Loucy (cell line): ENCODE measurements around the gene UBL4B.

Source experiments
- H2AFZ ChIP-seq: fragments of 200-600 bp; sonication (generic); 2 replicates; pipeline ENCODE4 v1.6.0; 2016; ENCODE audit warnings: antibody characterized with exemption, mild to moderate bottlenecking, low read length, moderate library complexity
- H3F3A ChIP-seq: fragments of 200-600 bp; 2 replicates; pipeline ENCODE4 v1.6.0; 2016; ENCODE audit warnings: antibody characterized with exemption, low read depth, mild to moderate bottlenecking
- H3K27me3 ChIP-seq: fragments of 200-600 bp; sonication (generic); 2 replicates; pipeline ENCODE4 v1.6.1; 2014; ENCODE audit warnings: low read length, mild to moderate bottlenecking; ENCODE audit not compliant: insufficient read depth, poor library complexity, severe bottlenecking
- H3K36me3 ChIP-seq: fragments of 200-600 bp; sonication (generic); 2 replicates; pipeline ENCODE4 v1.6.1; 2016; ENCODE audit warnings: low read length; ENCODE audit not compliant: insufficient read depth
- H3K4me1 ChIP-seq: fragments of 200-600 bp; sonication (generic); 2 replicates; pipeline ENCODE4 v1.5.1; 2014; ENCODE audit warnings: low read length, mild to moderate bottlenecking; ENCODE audit not compliant: insufficient read depth, poor library complexity, severe bottlenecking
- H3K4me2 ChIP-seq: fragments of 200-600 bp; sonication (generic); 2 replicates; pipeline ENCODE4 v1.6.0; 2014; ENCODE audit warnings: antibody characterized with exemption, low read length, low read depth, mild to moderate bottlenecking; ENCODE audit not compliant: poor library complexity, severe bottlenecking
- H3K4me3 ChIP-seq: fragments of 200-600 bp; sonication (generic); 2 replicates; pipeline ENCODE4 v1.5.1; 2014; ENCODE audit warnings: low read length, mild to moderate bottlenecking, mixed read lengths; ENCODE audit not compliant: poor library complexity, severe bottlenecking
- H3K79me2 ChIP-seq: fragments of 200-600 bp; sonication (generic); 2 replicates; pipeline ENCODE4 v1.6.1; 2014; ENCODE audit warnings: low read length; ENCODE audit not compliant: insufficient read depth
- H3K9ac ChIP-seq: fragments of 200-600 bp; sonication (generic); 2 replicates; pipeline ENCODE4 v1.6.0; 2014; ENCODE audit warnings: mild to moderate bottlenecking, low read depth, low read length, moderate library complexity; ENCODE audit not compliant: poor library complexity, severe bottlenecking
- H3K9me2 ChIP-seq: fragments of 200-600 bp; sonication (generic); replicated peaks from 2 replicates; pipeline ENCODE4 v1.6.1; 2016; ENCODE audit warnings: low read depth, low read length, mixed read lengths
- H3K9me3 ChIP-seq: fragments of 200-600 bp; sonication (generic); 2 replicates; pipeline ENCODE4 v1.6.1; 2014; ENCODE audit warnings: mild to moderate bottlenecking, antibody characterized with exemption, low read length, low read depth; ENCODE audit not compliant: insufficient read depth
- H4K20me1 ChIP-seq: fragments of 200-600 bp; sonication (generic); 2 replicates; pipeline ENCODE4 v1.6.0; 2014; ENCODE audit warnings: antibody characterized with exemption, low read length, mild to moderate bottlenecking; ENCODE audit not compliant: insufficient read depth, poor library complexity, severe bottlenecking
- EZH2phosphoT487 ChIP-seq: fragments of 200-600 bp; IDR thresholded peaks from 2 replicates; pipeline ENCODE4 v1.6.1; 2018; ENCODE audit warnings: antibody characterized with exemption, mild to moderate bottlenecking, moderate library complexity, borderline replicate concordance
- TF ChIP-seq, protein P1 (sequence below): fragments of 200-600 bp; sonication (generic); conservative IDR thresholded peaks from 2 replicates; pipeline ENCODE4 v1.5.1; 2014; ENCODE audit warnings: mild to moderate bottlenecking, antibody characterized with exemption, low read length

The UBL4B gene

DNA sequence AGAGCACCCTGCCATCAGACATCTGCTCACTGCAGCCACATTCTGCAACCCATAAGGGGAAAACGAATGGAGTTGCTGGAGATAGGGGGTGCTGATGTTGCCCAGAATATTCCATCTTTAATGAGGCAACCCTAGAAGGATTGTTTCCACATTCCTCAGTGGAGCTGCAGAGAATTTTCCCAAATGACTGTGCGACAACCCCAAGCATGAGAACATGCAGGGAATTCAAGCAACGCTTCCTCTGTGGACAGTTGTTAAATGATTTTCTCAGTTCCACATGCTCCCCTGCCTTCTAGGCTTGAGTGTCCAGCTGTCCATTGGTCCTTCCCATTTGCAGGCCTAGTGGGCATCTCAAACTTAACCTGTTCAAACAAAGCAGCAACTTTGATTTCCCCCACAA, 20.5 kb upstream of the UBL4B start:
- H3K4me1 ChIP-seq, result no peaks in the 10 kb centered on the region
- H3K79me2 ChIP-seq, result no peaks in the 10 kb centered on the region
- no peak overlapping the region for H2AFZ ChIP-seq
- no peaks in the 10 kb centered on the region for H3K9me3 ChIP-seq
- no peak overlapping the region for H3K4me2 ChIP-seq
- no peaks in the 10 kb centered on the region for H4K20me1 ChIP-seq
- no peaks in the 10 kb centered on the region for H3K9me2 ChIP-seq
- H3K27me3 ChIP-seq, result no peaks in the 10 kb centered on the region
- TF ChIP-seq, protein P1, sequence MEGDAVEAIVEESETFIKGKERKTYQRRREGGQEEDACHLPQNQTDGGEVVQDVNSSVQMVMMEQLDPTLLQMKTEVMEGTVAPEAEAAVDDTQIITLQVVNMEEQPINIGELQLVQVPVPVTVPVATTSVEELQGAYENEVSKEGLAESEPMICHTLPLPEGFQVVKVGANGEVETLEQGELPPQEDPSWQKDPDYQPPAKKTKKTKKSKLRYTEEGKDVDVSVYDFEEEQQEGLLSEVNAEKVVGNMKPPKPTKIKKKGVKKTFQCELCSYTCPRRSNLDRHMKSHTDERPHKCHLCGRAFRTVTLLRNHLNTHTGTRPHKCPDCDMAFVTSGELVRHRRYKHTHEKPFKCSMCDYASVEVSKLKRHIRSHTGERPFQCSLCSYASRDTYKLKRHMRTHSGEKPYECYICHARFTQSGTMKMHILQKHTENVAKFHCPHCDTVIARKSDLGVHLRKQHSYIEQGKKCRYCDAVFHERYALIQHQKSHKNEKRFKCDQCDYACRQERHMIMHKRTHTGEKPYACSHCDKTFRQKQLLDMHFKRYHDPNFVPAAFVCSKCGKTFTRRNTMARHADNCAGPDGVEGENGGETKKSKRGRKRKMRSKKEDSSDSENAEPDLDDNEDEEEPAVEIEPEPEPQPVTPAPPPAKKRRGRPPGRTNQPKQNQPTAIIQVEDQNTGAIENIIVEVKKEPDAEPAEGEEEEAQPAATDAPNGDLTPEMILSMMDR, result no peak
- TF ChIP-seq EZH2phosphoT487, result no peak
- H3F3A ChIP-seq, result no peaks in the 10 kb centered on the region
- no peak overlapping the region for H3K4me3 ChIP-seq
- H3K9ac ChIP-seq, result no peak overlapping the region
- H3K36me3 ChIP-seq, result no peaks in the 10 kb centered on the region

DNA sequence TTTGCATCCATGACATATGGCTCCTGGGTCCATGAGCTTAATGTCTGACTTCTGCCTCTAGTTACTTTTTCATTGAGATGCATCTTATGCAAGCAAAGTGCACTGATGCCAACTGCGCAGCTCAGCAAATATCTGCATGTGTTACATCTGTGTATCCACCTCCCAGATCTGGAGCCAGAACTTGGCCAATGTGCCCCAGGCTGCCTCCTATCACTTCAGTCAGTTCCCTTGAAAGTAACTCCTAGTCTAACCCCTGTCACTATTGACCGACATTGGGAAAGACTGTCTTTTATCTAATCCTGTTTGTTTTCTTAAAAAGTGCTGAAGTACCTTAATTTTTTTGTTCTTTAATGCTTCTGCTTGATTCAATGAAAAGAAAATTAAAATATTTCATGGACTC, 19.3 kb upstream of the UBL4B start:
- TF ChIP-seq EZH2phosphoT487, result no peak
- TF ChIP-seq, protein P1, result no peak
- Histone ChIP-seq H3K9ac (no peak overlapping the region), H4K20me1 (no peaks in the 10 kb centered on the region), H3K4me2 (no peak overlapping the region), H3K79me2 (no peaks in the 10 kb centered on the region), H3K9me3 (no peaks in the 10 kb centered on the region), H3K4me3 (no peak overlapping the region), H3K36me3 (no peaks in the 10 kb centered on the region), H3K27me3 (no peaks in the 10 kb centered on the region), H2AFZ (no peak overlapping the region), H3K4me1 (no peaks in the 10 kb centered on the region), H3K9me2 (no peaks in the 10 kb centered on the region), H3F3A (no peaks in the 10 kb centered on the region)

DNA sequence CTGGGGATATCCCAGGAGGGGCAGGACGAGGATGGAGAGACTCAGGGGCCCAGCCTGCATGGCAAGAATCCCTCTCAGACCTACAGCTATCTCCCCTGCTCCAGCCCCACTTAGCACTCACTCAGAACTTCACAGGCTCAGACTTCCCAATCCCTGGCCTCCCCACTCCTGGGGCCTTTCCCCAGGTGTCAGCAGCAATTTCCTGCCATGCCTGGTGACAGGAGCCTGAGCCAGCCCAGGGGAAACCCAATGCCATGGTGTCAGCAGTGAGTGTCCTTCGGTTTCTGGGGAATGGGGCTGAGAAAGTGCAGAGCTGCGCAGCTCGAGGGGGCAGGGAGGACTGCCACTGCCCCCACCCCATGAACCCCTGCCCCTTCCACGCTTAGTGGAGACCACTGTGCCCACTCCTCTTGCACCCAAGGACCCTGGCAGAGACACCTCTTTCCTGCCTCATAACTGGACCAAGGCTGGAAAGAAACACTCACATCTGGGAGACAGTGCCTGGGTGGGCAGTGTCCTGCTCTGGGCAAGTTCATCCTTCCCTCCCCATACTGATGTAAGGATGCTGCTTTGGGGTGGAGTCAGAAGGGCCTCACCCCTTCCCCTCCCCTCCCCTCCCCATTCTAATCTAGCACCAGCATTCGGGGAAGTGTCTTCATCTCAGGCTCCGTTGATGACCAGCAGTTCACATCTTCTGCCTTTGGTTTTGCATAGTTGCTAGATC, 17.1 kb upstream of the UBL4B start:
- Histone ChIP-seq H3K4me2 (no peak overlapping the region), H3K9ac (no peak overlapping the region), H3K9me2 (no peaks in the 10 kb centered on the region), H3K27me3 (no peaks in the 10 kb centered on the region), H2AFZ (no peak overlapping the region), H3K4me1 (no peaks in the 10 kb centered on the region), H3K4me3 (no peak overlapping the region), H3K79me2 (no peaks in the 10 kb centered on the region), H3K9me3 (no peaks in the 10 kb centered on the region), H3F3A (no peaks in the 10 kb centered on the region), H4K20me1 (no peaks in the 10 kb centered on the region), H3K36me3 (no peaks in the 10 kb centered on the region)
- TF ChIP-seq, protein P1, result no peak
- TF ChIP-seq EZH2phosphoT487, result no peak
